Activated B cell treated with CpG ODN at 0.5 μM for 24 hours (primary cell): ENCODE data around the gene OPA3. TPM values are rescaled to one million over a fixed set of nuclear protein-coding genes. Genes with fewer than 3 reads are reported as not detected.
A peak's percentile ranks its signal among the peaks of the same experiment; 100 is the strongest.

Experiments
- ATAC-seq: fragments of 200-7000 bp; cut with Tn5 transposase; one replicate; pipeline ENCODE4 v1.10.0; 2021; ENCODE audit warnings: low read depth, mild to moderate bottlenecking, moderate library complexity
- CTCF ChIA-PET: fragments of 350-600 bp; sonication (Branson Sonifier 250); formaldehyde crosslinking; loops from one replicate; lab custom pipeline; 2021; ENCODE audit warnings: antibody characterized with exemption; lab: Charles Lee
- POLR2A ChIA-PET: fragments of 350-600 bp; sonication (Branson Sonifier 250); formaldehyde crosslinking; loops from one replicate; lab custom pipeline; 2021; ENCODE audit warnings: antibody characterized with exemption; lab: Charles Lee
- DNase-seq: peaks from one replicate; pipeline ENCODE4 v3.0.0; 2022
- H3K27ac Mint-ChIP-seq: one replicate; pipeline ENCODE4 v1.8.0; 2020; ENCODE audit warnings: mixed read lengths
- H3K27me3 Mint-ChIP-seq: one replicate; pipeline ENCODE4 v1.8.0; 2021; ENCODE audit warnings: mixed read lengths
- H3K36me3 Mint-ChIP-seq: one replicate; pipeline ENCODE4 v1.8.0; 2021; ENCODE audit warnings: low read depth, mixed read lengths
- H3K4me1 Mint-ChIP-seq: one replicate; pipeline ENCODE4 v1.8.0; 2021; ENCODE audit warnings: mixed read lengths
- H3K4me3 Mint-ChIP-seq: one replicate; pipeline ENCODE4 v1.8.0; 2020; ENCODE audit warnings: mild to moderate bottlenecking, mixed read lengths
- H3K9me3 Mint-ChIP-seq: one replicate; pipeline ENCODE4 v1.8.0; 2020; ENCODE audit warnings: mixed read lengths
- intact Hi-C: fragments of 100-400 bp; cut with micrococcal nuclease; formaldehyde crosslinking; loops from one replicate; pipeline ENCODE4 v1.15.1; 2024
- total RNA-seq: library from RNA; stranded (reverse); gene quantifications from 2 replicates; pipeline ENCODE4 v1.2.3, GENCODE V29; 2022
- TF ChIP-seq, protein P1 (sequence below): fragments of 200-600 bp; IDR thresholded peaks from one replicate; pipeline ENCODE4 v1.8.0; 2022; ENCODE audit warnings: antibody characterized with exemption, mild to moderate bottlenecking

The OPA3 gene
- total RNA-seq, 1 donor from 2014 or later: 14.4 TPM

GRCh38 chr19:45539459-45539858 lies 45.1 kb downstream of the OPA3 start:
- H3K9me3 Mint-ChIP-seq: no peaks in the 10 kb centered on the region
- CTCF ChIA-PET: no interaction called here

GRCh38 chr19:45531349-45531748 lies 53.3 kb downstream of the OPA3 start:
- ChIA-PET CTCF (interaction anchor here (1.3 kb wide), 1 partner anchor 27 kb away, joined by 4 read pairs; no protein-coding TSS in a partner anchor), POLR2A (no interaction called here)
- Mint-ChIP-seq H3K9me3 (no peaks in the 10 kb centered on the region), H3K27me3 (no peaks in the 10 kb centered on the region), H3K36me3 (peaks cover 18% of the 10 kb centered on the region), H3K4me3 (no peak overlapping the region), H3K4me1 (peaks cover 16% of the 10 kb centered on the region), H3K27ac (no peak overlapping the region)
- DNase-seq (no peak), ATAC-seq (no peak)
- intact Hi-C loops: no loop called here
- TF ChIP-seq, protein P1, sequence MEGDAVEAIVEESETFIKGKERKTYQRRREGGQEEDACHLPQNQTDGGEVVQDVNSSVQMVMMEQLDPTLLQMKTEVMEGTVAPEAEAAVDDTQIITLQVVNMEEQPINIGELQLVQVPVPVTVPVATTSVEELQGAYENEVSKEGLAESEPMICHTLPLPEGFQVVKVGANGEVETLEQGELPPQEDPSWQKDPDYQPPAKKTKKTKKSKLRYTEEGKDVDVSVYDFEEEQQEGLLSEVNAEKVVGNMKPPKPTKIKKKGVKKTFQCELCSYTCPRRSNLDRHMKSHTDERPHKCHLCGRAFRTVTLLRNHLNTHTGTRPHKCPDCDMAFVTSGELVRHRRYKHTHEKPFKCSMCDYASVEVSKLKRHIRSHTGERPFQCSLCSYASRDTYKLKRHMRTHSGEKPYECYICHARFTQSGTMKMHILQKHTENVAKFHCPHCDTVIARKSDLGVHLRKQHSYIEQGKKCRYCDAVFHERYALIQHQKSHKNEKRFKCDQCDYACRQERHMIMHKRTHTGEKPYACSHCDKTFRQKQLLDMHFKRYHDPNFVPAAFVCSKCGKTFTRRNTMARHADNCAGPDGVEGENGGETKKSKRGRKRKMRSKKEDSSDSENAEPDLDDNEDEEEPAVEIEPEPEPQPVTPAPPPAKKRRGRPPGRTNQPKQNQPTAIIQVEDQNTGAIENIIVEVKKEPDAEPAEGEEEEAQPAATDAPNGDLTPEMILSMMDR: no peak

More at GRCh38 chr19:45539459-45539858, 45.1 kb downstream of the OPA3 start:
- Mint-ChIP-seq H3K4me1 (peaks cover 8% of the 10 kb centered on the region), H3K27ac (no peak overlapping the region), H3K27me3 (no peaks in the 10 kb centered on the region), H3K4me3 (no peak overlapping the region), H3K36me3 (no peaks in the 10 kb centered on the region)
- POLR2A ChIA-PET: no interaction called here
- DNase-seq (no peak), ATAC-seq (no peak)
- TF ChIP-seq, protein P1: no peak
- intact Hi-C loops: no loop called here

GRCh38 chr19:45529420-45529785 lies 55.2 kb downstream of the OPA3 start:
- peaks cover 34% of the 10 kb centered on the region for H3K36me3 Mint-ChIP-seq
- ChIA-PET POLR2A (interaction anchor here (0.7 to 1.2 kb wide), 3 partner anchors 11 to 30 kb away, joined by 3 to 5 read pairs (median 3); no protein-coding TSS in a partner anchor), CTCF (no interaction called here)
- no peaks in the 10 kb centered on the region for H3K9me3 Mint-ChIP-seq
- no peak for DNase-seq
- intact Hi-C loops: no loop called here
- peak overlapping the region; percentile 44 for H3K4me3 Mint-ChIP-seq
- ATAC-seq: no peak
- TF ChIP-seq, protein P1: no peak
- H3K27me3 Mint-ChIP-seq: no peaks in the 10 kb centered on the region
- peak overlapping the region; percentile 18 for H3K27ac Mint-ChIP-seq
- peaks cover 22% of the 10 kb centered on the region for H3K4me1 Mint-ChIP-seq

- no peak for DNase-seq
- peak; percentile 31 for ATAC-seq
- H3K4me3 Mint-ChIP-seq: peak overlapping the region; percentile 44
- ChIA-PET POLR2A (interaction anchor here (0.5 to 2.4 kb wide), 6 partner anchors 11 to 189 kb away, joined by 3 to 6 read pairs (median 4); no protein-coding TSS in a partner anchor), CTCF (no interaction called here)
- peaks cover 39% of the 10 kb centered on the region for H3K36me3 Mint-ChIP-seq
- H3K4me1 Mint-ChIP-seq: peaks cover 23% of the 10 kb centered on the region
- intact Hi-C loops: no loop called here
- no peaks in the 10 kb centered on the region for H3K27me3 Mint-ChIP-seq
- TF ChIP-seq, protein P1: no peak
- H3K9me3 Mint-ChIP-seq: no peaks in the 10 kb centered on the region
- peak overlapping the region; percentile 18 for H3K27ac Mint-ChIP-seq
Observed at GRCh38 chr19:45528744-45529419, 55.7 kb downstream of the OPA3 start.

DNA sequence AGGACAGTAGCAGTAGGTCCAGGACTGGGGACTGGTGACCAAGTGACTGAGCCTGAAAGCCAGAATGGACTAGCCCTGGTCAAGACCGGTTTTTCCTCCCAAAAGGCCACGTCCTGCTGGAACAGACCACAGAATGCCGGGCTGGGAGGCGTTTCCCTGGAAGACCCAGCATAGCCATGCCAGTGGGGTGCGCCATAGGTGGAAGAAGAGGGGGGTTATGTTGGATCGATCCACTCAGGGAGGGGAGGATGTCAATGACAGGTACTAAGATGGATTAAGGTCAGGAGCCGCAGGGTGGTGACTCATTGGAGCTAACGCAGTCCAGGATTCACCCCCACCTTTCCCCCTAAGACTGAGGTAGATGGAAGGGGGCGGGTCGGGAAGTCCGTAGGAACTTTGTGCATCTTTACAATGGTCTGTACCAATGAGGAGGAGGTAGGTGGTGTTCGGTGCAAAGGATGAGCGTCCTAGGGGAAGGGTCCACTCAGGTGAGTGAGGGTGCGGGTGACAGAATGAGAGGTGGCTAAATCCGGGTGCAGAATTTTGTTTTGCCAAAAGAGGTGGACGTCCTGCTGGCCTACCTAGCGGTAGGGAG lies 56.4 kb downstream of the OPA3 start:
- H3K36me3 Mint-ChIP-seq: peaks cover 45% of the 10 kb centered on the region
- intact Hi-C loops: no loop called here
- no peak for DNase-seq

More for the DNA sequence above, 56.4 kb downstream of the OPA3 start:
- TF ChIP-seq, protein P1: no peak
- H3K9me3 Mint-ChIP-seq: no peaks in the 10 kb centered on the region
- ChIA-PET CTCF (interaction anchor here (2.2 kb wide), 1 partner anchor 30 kb away, joined by 7 read pairs; no protein-coding TSS in a partner anchor), POLR2A (interaction anchor here (0.5 to 2.4 kb wide), 5 partner anchors 12 to 190 kb away, joined by 3 to 6 read pairs (median 4); no protein-coding TSS in a partner anchor)
- ATAC-seq: no peak
- no peak overlapping the region for H3K4me3 Mint-ChIP-seq
- H3K4me1 Mint-ChIP-seq: peaks cover 30% of the 10 kb centered on the region
- H3K27ac Mint-ChIP-seq: peak overlapping the region; percentile 41
- no peaks in the 10 kb centered on the region for H3K27me3 Mint-ChIP-seq
